OCI-LY1 (cell line): ENCODE measurements around the gene HMGB1.

Experiments
- H2AFZ ChIP-seq: fragments of 200-600 bp; sonication (generic), shearing (Covaris generic); 2 replicates; pipeline ENCODE4 v1.6.0; 2014; ENCODE audit warnings: antibody characterized with exemption, mild to moderate bottlenecking, low read length
- H3F3A ChIP-seq: fragments of 200-600 bp; sonication (generic), shearing (Covaris generic); 2 replicates; pipeline ENCODE4 v1.6.0; 2014; ENCODE audit warnings: mild to moderate bottlenecking, antibody characterized with exemption, low read length, moderate library complexity; ENCODE audit not compliant: insufficient read depth
- H3K27ac ChIP-seq: fragments of 200-600 bp; sonication (generic); 2 replicates; pipeline ENCODE4 v1.5.1; 2014; ENCODE audit warnings: low read length, mixed run types, mild to moderate bottlenecking, low read depth; ENCODE audit not compliant: poor library complexity, severe bottlenecking
- H3K27me3 ChIP-seq: fragments of 200-600 bp; sonication (generic); 2 replicates; pipeline ENCODE4 v1.6.0; 2014; ENCODE audit warnings: antibody characterized with exemption, mild to moderate bottlenecking, low read length, moderate library complexity; ENCODE audit not compliant: insufficient read depth
- H3K36me3 ChIP-seq: fragments of 200-600 bp; sonication (generic); 2 replicates; pipeline ENCODE4 v1.6.1; 2014; ENCODE audit warnings: mild to moderate bottlenecking, antibody characterized with exemption, low read length, moderate library complexity, mixed read lengths; ENCODE audit not compliant: insufficient read depth
- H3K4me1 ChIP-seq: fragments of 200-600 bp; sonication (generic); 2 replicates; pipeline ENCODE4 v1.5.1; 2014; ENCODE audit warnings: mild to moderate bottlenecking, low read length, moderate library complexity; ENCODE audit not compliant: insufficient read depth, severe bottlenecking
- H3K4me2 ChIP-seq: fragments of 200-600 bp; sonication (generic), shearing (Covaris generic); 2 replicates; pipeline ENCODE4 v1.6.1; 2014; ENCODE audit warnings: low read length
- H3K4me3 ChIP-seq: fragments of 200-600 bp; sonication (generic); 2 replicates; pipeline ENCODE4 v1.5.1; 2014; ENCODE audit warnings: low read length, low read depth, mild to moderate bottlenecking, mixed read lengths; ENCODE audit not compliant: poor library complexity, severe bottlenecking
- H3K79me2 ChIP-seq: fragments of 200-600 bp; shearing (Covaris generic); 2 replicates; pipeline ENCODE4 v1.6.1; 2016; ENCODE audit warnings: mixed run types, low read length, mixed read lengths; ENCODE audit not compliant: insufficient read depth
- H3K9ac ChIP-seq: fragments of 200-600 bp; sonication (generic), shearing (Covaris generic); 2 replicates; pipeline ENCODE4 v1.6.1; 2014; ENCODE audit warnings: mild to moderate bottlenecking, low read length, mixed read lengths
- H3K9me2 ChIP-seq: fragments of 200-600 bp; sonication (generic), shearing (Covaris generic); 2 replicates; pipeline ENCODE4 v1.6.1; 2014; ENCODE audit warnings: low read depth, mild to moderate bottlenecking, low read length, mixed read lengths
- H3K9me3 ChIP-seq: fragments of 200-600 bp; shearing (Covaris generic); 2 replicates; pipeline ENCODE4 v1.6.1; 2014; ENCODE audit warnings: low read length, mixed read lengths
- H4K20me1 ChIP-seq: fragments of 200-600 bp; sonication (generic), shearing (Covaris generic); 2 replicates; pipeline ENCODE4 v1.6.0; 2016; ENCODE audit warnings: mild to moderate bottlenecking, low read length; ENCODE audit not compliant: insufficient read depth
- EZH2 ChIP-seq: fragments of 200-600 bp; sonication (generic), shearing (Covaris generic); IDR thresholded peaks from 2 replicates; pipeline ENCODE4 v1.8.0; 2017; ENCODE audit warnings: borderline replicate concordance, mixed run types, mild to moderate bottlenecking, antibody characterized with exemption, low read length, moderate library complexity, mixed read lengths
- TF ChIP-seq, protein P1 (sequence below): fragments of 200-600 bp; sonication (generic), shearing (Covaris generic); IDR thresholded peaks from 2 replicates; pipeline ENCODE4 v1.5.1; 2017; ENCODE audit warnings: mild to moderate bottlenecking, antibody characterized with exemption, low read length, moderate library complexity, mixed read lengths

Gene HMGB1

DNA sequence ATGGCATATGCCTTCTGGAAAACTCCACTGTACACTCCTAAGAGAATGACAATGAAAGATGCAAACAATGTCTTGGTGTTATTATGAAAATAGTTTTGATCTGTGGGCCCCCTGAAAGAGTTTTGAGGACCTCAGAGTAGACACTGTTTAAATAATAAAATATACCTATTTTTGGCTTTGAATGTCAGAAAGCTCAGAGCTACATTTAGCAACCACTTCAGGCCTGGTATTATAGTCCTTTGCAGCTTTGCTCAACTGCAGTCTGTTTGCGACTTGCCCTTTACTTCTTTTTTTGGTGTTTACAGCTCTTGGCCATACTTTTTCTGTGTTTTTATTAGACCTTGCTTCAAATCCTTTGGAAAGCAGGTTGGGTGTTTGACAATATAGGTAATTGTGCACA is 49.3 kb downstream of the HMGB1 start:
- no peaks in the 10 kb centered on the region for H3K36me3 ChIP-seq
- 0 out of 2 replicates have a peak, but pooled peaks cover 11% of the 10 kb centered on the region for H3F3A ChIP-seq
- TF ChIP-seq, protein P1, sequence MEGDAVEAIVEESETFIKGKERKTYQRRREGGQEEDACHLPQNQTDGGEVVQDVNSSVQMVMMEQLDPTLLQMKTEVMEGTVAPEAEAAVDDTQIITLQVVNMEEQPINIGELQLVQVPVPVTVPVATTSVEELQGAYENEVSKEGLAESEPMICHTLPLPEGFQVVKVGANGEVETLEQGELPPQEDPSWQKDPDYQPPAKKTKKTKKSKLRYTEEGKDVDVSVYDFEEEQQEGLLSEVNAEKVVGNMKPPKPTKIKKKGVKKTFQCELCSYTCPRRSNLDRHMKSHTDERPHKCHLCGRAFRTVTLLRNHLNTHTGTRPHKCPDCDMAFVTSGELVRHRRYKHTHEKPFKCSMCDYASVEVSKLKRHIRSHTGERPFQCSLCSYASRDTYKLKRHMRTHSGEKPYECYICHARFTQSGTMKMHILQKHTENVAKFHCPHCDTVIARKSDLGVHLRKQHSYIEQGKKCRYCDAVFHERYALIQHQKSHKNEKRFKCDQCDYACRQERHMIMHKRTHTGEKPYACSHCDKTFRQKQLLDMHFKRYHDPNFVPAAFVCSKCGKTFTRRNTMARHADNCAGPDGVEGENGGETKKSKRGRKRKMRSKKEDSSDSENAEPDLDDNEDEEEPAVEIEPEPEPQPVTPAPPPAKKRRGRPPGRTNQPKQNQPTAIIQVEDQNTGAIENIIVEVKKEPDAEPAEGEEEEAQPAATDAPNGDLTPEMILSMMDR: no peak
- no peak for TF ChIP-seq EZH2
- H4K20me1 ChIP-seq: no peaks in the 10 kb centered on the region
- H3K4me2 ChIP-seq: no peak overlapping the region
- H3K9me3 ChIP-seq: no peaks in the 10 kb centered on the region
- peaks cover 83% of the 10 kb centered on the region for H3K4me1 ChIP-seq
- H3K79me2 ChIP-seq: no peaks in the 10 kb centered on the region
- no peaks in the 10 kb centered on the region for H3K9me2 ChIP-seq
- H3K27ac ChIP-seq: peak overlapping the region; percentile 94
- no peak overlapping the region for H3K4me3 ChIP-seq
- peak overlapping the region; percentile 27 for H3K9ac ChIP-seq
- H3K27me3 ChIP-seq: no peaks in the 10 kb centered on the region
- H2AFZ ChIP-seq: no peak overlapping the region

DNA sequence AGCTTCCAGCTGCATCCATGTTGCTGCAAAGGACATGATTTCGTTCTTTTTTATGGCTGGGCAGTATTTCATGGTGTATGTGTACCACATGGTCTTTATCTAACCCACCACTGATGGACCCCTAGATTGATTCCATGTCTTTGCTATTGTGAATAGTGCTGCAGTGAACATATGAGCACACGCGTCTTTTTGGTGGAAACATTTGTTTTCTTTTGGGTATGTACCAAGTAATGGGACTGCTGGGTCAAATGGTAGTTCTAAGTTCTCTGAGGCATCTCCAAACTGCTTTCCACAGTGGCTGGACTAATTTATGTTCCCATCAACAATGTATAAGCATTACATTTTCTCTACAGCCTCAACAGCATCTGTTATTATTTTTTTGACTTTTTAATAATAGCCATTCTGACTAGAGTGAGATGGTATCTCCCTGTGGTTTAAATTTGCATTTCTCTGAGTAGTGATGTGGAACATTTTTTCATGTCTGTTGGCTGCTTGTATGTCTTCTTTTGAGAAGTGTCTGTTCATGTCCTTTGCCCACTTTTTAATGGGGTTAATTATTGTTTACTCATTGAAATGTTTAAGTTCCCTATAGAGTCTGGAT is 50.2 kb downstream of the HMGB1 start:
- H3F3A ChIP-seq: 0 out of 2 replicates have a peak, but pooled peaks cover 11% of the 10 kb centered on the region

DNA sequence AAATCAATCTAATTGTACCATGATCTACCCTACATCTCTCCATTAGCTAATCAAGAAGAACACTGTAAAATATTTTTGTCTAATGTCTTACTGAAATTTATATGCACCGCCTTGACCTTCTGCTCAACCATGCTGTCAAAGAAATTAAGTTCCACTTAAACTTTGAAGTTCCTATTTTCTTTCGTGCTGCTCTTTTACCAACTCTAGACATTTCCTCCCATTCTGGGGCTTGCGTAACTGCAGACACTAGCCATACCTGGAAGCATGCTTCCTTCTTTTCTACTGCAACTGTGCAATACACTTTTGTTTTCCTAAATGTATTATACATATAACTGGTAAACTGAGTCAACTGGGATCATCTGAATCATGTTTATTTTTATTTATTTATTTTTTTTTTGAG is 51.9 kb downstream of the HMGB1 start:
- Histone ChIP-seq H3K9me2 (no peaks in the 10 kb centered on the region), H3F3A (0 out of 2 replicates have a peak, but pooled peaks cover 4% of the 10 kb centered on the region), H4K20me1 (no peaks in the 10 kb centered on the region), H3K36me3 (no peaks in the 10 kb centered on the region), H3K4me2 (no peak overlapping the region), H3K9ac (no peak overlapping the region), H3K4me3 (no peak overlapping the region), H3K27ac (peak overlapping the region; percentile 51), H3K79me2 (no peaks in the 10 kb centered on the region), H3K9me3 (no peaks in the 10 kb centered on the region), H3K27me3 (no peaks in the 10 kb centered on the region), H2AFZ (no peak overlapping the region), H3K4me1 (peaks cover 69% of the 10 kb centered on the region)
- TF ChIP-seq EZH2: no peak
- TF ChIP-seq, protein P1: no peak

More for the DNA sequence above, 50.2 kb downstream of the HMGB1 start:
- H3K4me1 ChIP-seq: peaks cover 73% of the 10 kb centered on the region
- H4K20me1 ChIP-seq: no peaks in the 10 kb centered on the region
- peak overlapping the region; percentile 60 for H3K4me2 ChIP-seq
- H3K27ac ChIP-seq: peak overlapping the region; percentile 94
- H3K79me2 ChIP-seq: no peaks in the 10 kb centered on the region
- no peak overlapping the region for H2AFZ ChIP-seq
- H3K36me3 ChIP-seq: no peaks in the 10 kb centered on the region
- H3K9me3 ChIP-seq: no peaks in the 10 kb centered on the region
- peak overlapping the region; percentile 60 for H3K9ac ChIP-seq
- no peaks in the 10 kb centered on the region for H3K27me3 ChIP-seq
- no peaks in the 10 kb centered on the region for H3K9me2 ChIP-seq
- H3K4me3 ChIP-seq: peak overlapping the region; percentile 34
- TF ChIP-seq, protein P1: no peak
- no peak for TF ChIP-seq EZH2
